Measurements from ENCODE around the gene MAPRE2.

Gene MAPRE2

GRCh38 chr18:35180455-35180854 is 139.2 kb downstream of the MAPRE2 start:
- DNase-seq (ENCODE audit: low read depth, low spot score): no peak

GRCh38 chr18:35182151-35182550 is 140.9 kb downstream of the MAPRE2 start:
- DNase-seq (ENCODE audit: low read depth, low spot score): no peak

- no peak for DNase-seq (ENCODE audit: low read depth, low spot score)
Observed at GRCh38 chr18:35183886-35184285, 142.7 kb downstream of the MAPRE2 start.

GRCh38 chr18:35185771-35186170 is 144.6 kb downstream of the MAPRE2 start:
- no peak for DNase-seq (ENCODE audit: low read depth, low spot score)

- DNase-seq (ENCODE audit: low read depth, low spot score): no peak
Observed at GRCh38 chr18:35186291-35187034, 145.2 kb downstream of the MAPRE2 start.

- DNase-seq (ENCODE audit: low read depth, low spot score): no peak
Observed at GRCh38 chr18:35189510-35189909, 148.3 kb downstream of the MAPRE2 start.

GRCh38 chr18:35190948-35191697 is 149.9 kb downstream of the MAPRE2 start:
- DNase-seq (ENCODE audit: low read depth, low spot score): no peak

- no peak for DNase-seq (ENCODE audit: low read depth, low spot score)
Observed at GRCh38 chr18:35191698-35192025, 150.4 kb downstream of the MAPRE2 start.

- no peak for DNase-seq (ENCODE audit: low read depth, low spot score)
Observed at GRCh38 chr18:35192415-35192814, 151.2 kb downstream of the MAPRE2 start.
